OCI-LY3 (cell line): ENCODE results near the gene RGMB.

Experiments used
- H2AFZ ChIP-seq: fragments of 200-600, 300-600 bp; shearing (Covaris generic); 2 replicates; pipeline ENCODE4 v1.6.0; 2014; ENCODE audit warnings: antibody characterized with exemption, low read depth, low read length
- H3K27ac ChIP-seq: fragments of 200-600, 300-600 bp; sonication (generic); 2 replicates; pipeline ENCODE4 v1.5.1; 2014; ENCODE audit warnings: mild to moderate bottlenecking, low read length, moderate library complexity, mixed read lengths
- H3K27me3 ChIP-seq: fragments of 200-600, 300-600 bp; sonication (generic); 2 replicates; pipeline ENCODE4 v1.6.1; 2014; ENCODE audit warnings: low read depth, low read length, mixed read lengths
- H3K36me3 ChIP-seq: fragments of 200-600, 300-600 bp; sonication (generic); replicated peaks from 2 replicates; pipeline ENCODE3; 2014; ENCODE audit warnings: low read depth, low read length, mixed read lengths
- H3K4me1 ChIP-seq: fragments of 300-600, 200-600 bp; sonication (generic); 2 replicates; pipeline ENCODE4 v1.6.1; 2014; ENCODE audit warnings: low read length, mixed read lengths
- H3K4me2 ChIP-seq: fragments of 200-600, 300-600 bp; sonication (generic); 2 replicates; pipeline ENCODE4 v1.6.1; 2014; ENCODE audit warnings: low read length, mixed read lengths
- H3K4me3 ChIP-seq: fragments of 300-600, 200-600 bp; sonication (generic); 2 replicates; pipeline ENCODE4 v1.5.1; 2014; ENCODE audit warnings: antibody characterized with exemption, mild to moderate bottlenecking, low read length, moderate library complexity
- H3K79me2 ChIP-seq: fragments of 300-600, 200-600 bp; shearing (Covaris generic); 2 replicates; pipeline ENCODE4 v1.6.1; 2014; ENCODE audit warnings: mild to moderate bottlenecking, low read length, mixed read lengths
- H3K9ac ChIP-seq: fragments of 300-600, 200-600 bp; shearing (Covaris generic); 2 replicates; pipeline ENCODE4 v1.6.0; 2014; ENCODE audit warnings: mild to moderate bottlenecking, low read length, moderate library complexity
- H3K9me3 ChIP-seq: fragments of 200-600, 300-600 bp; shearing (Covaris generic); 2 replicates; pipeline ENCODE4 v1.6.1; 2014; ENCODE audit warnings: low read length, mixed read lengths; ENCODE audit not compliant: insufficient read depth
- H4K20me1 ChIP-seq: fragments of 200-600, 300-600 bp; sonication (generic); 2 replicates; pipeline ENCODE4 v1.6.1; 2016; ENCODE audit warnings: low read length, mixed read lengths; ENCODE audit not compliant: insufficient read depth
- CTCF ChIP-seq: fragments of 200-600, 300-600 bp; sonication (generic); IDR thresholded peaks from 2 replicates; pipeline ENCODE4 v1.5.1; 2014; ENCODE audit warnings: antibody characterized with exemption, low read length, low read depth
- EZH2phosphoT487 ChIP-seq: fragments of 200-600 bp; shearing (Covaris generic); IDR thresholded peaks from 2 replicates; pipeline ENCODE4 v1.6.1; 2018; ENCODE audit warnings: antibody characterized with exemption, mixed run types, low read depth

RGMB gene

GRCh38 chr5:98794001-98794400 lies 20.5 kb downstream of the RGMB start:
- Histone ChIP-seq H3K36me3 (no peaks in the 10 kb centered on the region), H2AFZ (no peak overlapping the region), H3K79me2 (peaks cover 15% of the 10 kb centered on the region; the same call in 1 of the 2 replicates), H3K9ac (no peak overlapping the region), H3K27ac (no peak overlapping the region), H3K4me2 (no peak overlapping the region), H3K9me3 (no peaks in the 10 kb centered on the region), H4K20me1 (no peaks in the 10 kb centered on the region), H3K27me3 (no peaks in the 10 kb centered on the region), H3K4me3 (no peak overlapping the region), H3K4me1 (peaks cover 4% of the 10 kb centered on the region)
- TF ChIP-seq EZH2phosphoT487 (no peak), CTCF (no peak)

GRCh38 chr5:98794414-98795080 lies 21.1 kb downstream of the RGMB start:
- H3K4me2 ChIP-seq, result no peak overlapping the region
- H2AFZ ChIP-seq, result no peak overlapping the region
- TF ChIP-seq EZH2phosphoT487 (no peak), CTCF (no peak)
- peaks cover 10% of the 10 kb centered on the region; the same call in 1 of the 2 replicates for H3K79me2 ChIP-seq
- H3K27me3 ChIP-seq, result no peaks in the 10 kb centered on the region
- no peaks in the 10 kb centered on the region for H3K36me3 ChIP-seq
- H3K9me3 ChIP-seq, result no peaks in the 10 kb centered on the region
- no peak overlapping the region for H3K27ac ChIP-seq
- H3K4me3 ChIP-seq, result no peak overlapping the region
- H3K4me1 ChIP-seq, result peaks cover 4% of the 10 kb centered on the region
- H3K9ac ChIP-seq, result no peak overlapping the region
- no peaks in the 10 kb centered on the region for H4K20me1 ChIP-seq

GRCh38 chr5:98795243-98795642 lies 21.8 kb downstream of the RGMB start:
- Histone ChIP-seq H3K4me2 (no peak overlapping the region), H4K20me1 (no peaks in the 10 kb centered on the region), H3K4me3 (no peak overlapping the region), H3K79me2 (peaks cover 6% of the 10 kb centered on the region; the same call in 1 of the 2 replicates), H3K4me1 (peaks cover 4% of the 10 kb centered on the region), H3K27me3 (no peaks in the 10 kb centered on the region), H3K9me3 (no peaks in the 10 kb centered on the region), H3K36me3 (no peaks in the 10 kb centered on the region), H3K9ac (no peak overlapping the region), H2AFZ (no peak overlapping the region), H3K27ac (no peak overlapping the region)
- TF ChIP-seq CTCF, result no peak
- no peak for TF ChIP-seq EZH2phosphoT487

GRCh38 chr5:98796197-98796972 lies 22.9 kb downstream of the RGMB start:
- no peaks in the 10 kb centered on the region for H4K20me1 ChIP-seq
- H2AFZ ChIP-seq, result no peak overlapping the region
- H3K9me3 ChIP-seq, result no peaks in the 10 kb centered on the region
- H3K27ac ChIP-seq, result no peak overlapping the region
- peaks cover 4% of the 10 kb centered on the region for H3K4me1 ChIP-seq
- no peak overlapping the region for H3K4me3 ChIP-seq
- no peaks in the 10 kb centered on the region for H3K79me2 ChIP-seq
- no peaks in the 10 kb centered on the region for H3K27me3 ChIP-seq
- H3K36me3 ChIP-seq, result no peaks in the 10 kb centered on the region
- TF ChIP-seq EZH2phosphoT487, result no peak
- peak; percentile 71 for TF ChIP-seq CTCF
- no peak overlapping the region for H3K9ac ChIP-seq
- H3K4me2 ChIP-seq, result no peak overlapping the region
